Effector memory CD4-positive, alpha-beta T cell (primary cell): ENCODE data around the gene ZNF554.

ENCODE experiments used
- DNase-seq, 3 donors: peaks; one replicate each; pipeline ENCODE4 v3.0.0-alpha.2; 2020
- H3K27ac ChIP-seq: 2 replicates; pipeline ENCODE4 v1.7.0; 2013; ENCODE audit warnings: mild to moderate bottlenecking, low read length, moderate library complexity; ENCODE audit not compliant: insufficient read depth, poor library complexity, severe bottlenecking
- H3K27me3 ChIP-seq: replicated peaks from 2 replicates; pipeline ENCODE4 v1.7.0; 2013; ENCODE audit warnings: mild to moderate bottlenecking, low read length; ENCODE audit not compliant: insufficient read depth, control insufficient read depth, poor library complexity, severe bottlenecking
- H3K36me3 ChIP-seq: 2 replicates; pipeline ENCODE4 v1.7.0; 2013; ENCODE audit warnings: mild to moderate bottlenecking, low read length, moderate library complexity; ENCODE audit not compliant: control insufficient read depth, insufficient read depth
- H3K4me1 ChIP-seq: 2 replicates; pipeline ENCODE4 v1.7.0; 2013; ENCODE audit warnings: low read length, mild to moderate bottlenecking; ENCODE audit not compliant: control insufficient read depth, insufficient read depth, poor library complexity, severe bottlenecking
- H3K4me3 ChIP-seq: 2 replicates; pipeline ENCODE4 v1.7.0; 2013; ENCODE audit warnings: low read length, low read depth, mild to moderate bottlenecking; ENCODE audit not compliant: insufficient read depth, poor library complexity, severe bottlenecking
- H3K9me3 ChIP-seq: 2 replicates; pipeline ENCODE4 v1.7.0; 2013; ENCODE audit warnings: mild to moderate bottlenecking, low read length, moderate library complexity; ENCODE audit not compliant: control insufficient read depth

ZNF554 gene

GRCh38 chr19:2799273-2800020, 20.2 kb upstream of the ZNF554 start:
- Histone ChIP-seq H3K36me3 (peaks cover 9% of the 10 kb centered on the region), H3K27ac (no peak overlapping the region), H3K4me3 (no peak overlapping the region), H3K4me1 (no peaks in the 10 kb centered on the region), H3K27me3 (no peaks in the 10 kb centered on the region), H3K9me3 (no peaks in the 10 kb centered on the region)
- DNase-seq, result no peak

GRCh38 chr19:2800506-2800905, 19.2 kb upstream of the ZNF554 start:
- Histone ChIP-seq H3K27ac (no peak overlapping the region), H3K9me3 (no peaks in the 10 kb centered on the region), H3K4me1 (no peaks in the 10 kb centered on the region)

GRCh38 chr19:2802826-2803225, 16.8 kb upstream of the ZNF554 start:
- H3K27ac ChIP-seq, result no peak overlapping the region
- H3K4me3 ChIP-seq, result no peak overlapping the region
- H3K36me3 ChIP-seq, result peaks cover 27% of the 10 kb centered on the region
- no peaks in the 10 kb centered on the region for H3K4me1 ChIP-seq
- no peaks in the 10 kb centered on the region for H3K27me3 ChIP-seq
- DNase-seq, result no peak
- no peaks in the 10 kb centered on the region for H3K9me3 ChIP-seq

More at GRCh38 chr19:2800506-2800905, 19.2 kb upstream of the ZNF554 start:
- no peak overlapping the region for H3K4me3 ChIP-seq
- peaks cover 16% of the 10 kb centered on the region for H3K36me3 ChIP-seq
- no peak for DNase-seq
- no peaks in the 10 kb centered on the region for H3K27me3 ChIP-seq

GRCh38 chr19:2803486-2804155, 16.0 kb upstream of the ZNF554 start:
- no peak overlapping the region for H3K4me3 ChIP-seq
- no peaks in the 10 kb centered on the region for H3K4me1 ChIP-seq
- peaks cover 34% of the 10 kb centered on the region for H3K36me3 ChIP-seq
- H3K9me3 ChIP-seq, result no peaks in the 10 kb centered on the region
- H3K27me3 ChIP-seq, result no peaks in the 10 kb centered on the region
- no peak for DNase-seq
- no peak overlapping the region for H3K27ac ChIP-seq

GRCh38 chr19:2804156-2805004, 15.3 kb upstream of the ZNF554 start:
- no peaks in the 10 kb centered on the region for H3K27me3 ChIP-seq
- H3K27ac ChIP-seq, result no peak overlapping the region
- H3K36me3 ChIP-seq, result peaks cover 40% of the 10 kb centered on the region
- DNase-seq, result no peak
- H3K4me3 ChIP-seq, result no peak overlapping the region
- no peaks in the 10 kb centered on the region for H3K9me3 ChIP-seq
- H3K4me1 ChIP-seq, result no peaks in the 10 kb centered on the region

GRCh38 chr19:2805261-2805900, 14.3 kb upstream of the ZNF554 start:
- no peak for DNase-seq
- H3K4me1 ChIP-seq, result no peaks in the 10 kb centered on the region
- H3K36me3 ChIP-seq, result peaks cover 40% of the 10 kb centered on the region
- H3K4me3 ChIP-seq, result no peak overlapping the region
- no peaks in the 10 kb centered on the region for H3K9me3 ChIP-seq
- no peak overlapping the region for H3K27ac ChIP-seq
- H3K27me3 ChIP-seq, result no peaks in the 10 kb centered on the region

GRCh38 chr19:2805991-2806649, 13.5 kb upstream of the ZNF554 start:
- H3K27ac ChIP-seq, result no peak overlapping the region
- no peak for DNase-seq
- H3K36me3 ChIP-seq, result peaks cover 36% of the 10 kb centered on the region
- no peaks in the 10 kb centered on the region for H3K9me3 ChIP-seq
- H3K27me3 ChIP-seq, result no peaks in the 10 kb centered on the region
- no peak overlapping the region for H3K4me3 ChIP-seq
- no peaks in the 10 kb centered on the region for H3K4me1 ChIP-seq

GRCh38 chr19:2806736-2807378, 12.8 kb upstream of the ZNF554 start:
- Histone ChIP-seq H3K9me3 (no peaks in the 10 kb centered on the region), H3K27me3 (no peaks in the 10 kb centered on the region), H3K27ac (no peak overlapping the region), H3K36me3 (peaks cover 36% of the 10 kb centered on the region), H3K4me3 (no peak overlapping the region), H3K4me1 (no peaks in the 10 kb centered on the region)
- no peak for DNase-seq
